Heart left ventricle (tissue), 16 donors: ENCODE measurements around the gene OR8B2. TPM values are rescaled to one million over a fixed set of nuclear protein-coding genes. Genes with fewer than 3 reads are reported as not detected.
"Not testable (repeated sequence)": the region's sequence is repeated elsewhere in the genome, so short reads cannot be mapped to it uniquely, and the experiment has no call there.

Source experiments
- ATAC-seq, 4 donors: fragments of 200-7000 bp; cut with Tn5 transposase; one replicate each; pipeline ENCODE4 v1.9.1; 2020 to 2022; ENCODE audit warnings: moderate library complexity in 4 of 4, mild to moderate bottlenecking in 3 of 4, moderate number of reproducible peaks in 1 of 4
- DNase-seq, 5 donors: peaks; one replicate each; pipeline ENCODE4 v3.0.0-alpha.2; 2020
- H3K27ac ChIP-seq, 12 donors: fragments of 200-600 bp; sonication (generic) in 4 of 12; one replicate each; pipeline versions ENCODE4 v1.5.0 to v1.8.0; 2016 to 2022; ENCODE audit warnings: mild to moderate bottlenecking in 2 of 12
- H3K27me3 ChIP-seq, 9 donors: fragments of 200-600 bp; sonication (generic) in 2 of 9; one replicate each; pipeline versions ENCODE4 v1.5.1 to v1.8.0; 2016 to 2022; ENCODE audit warnings: mild to moderate bottlenecking in 3 of 9
- H3K36me3 ChIP-seq, 9 donors: fragments of 200-600 bp; sonication (generic) in 2 of 9; one replicate each; pipeline versions ENCODE4 v1.5.0 to v1.8.0; 2018 to 2022; ENCODE audit warnings: mild to moderate bottlenecking in 2 of 9
- H3K4me1 ChIP-seq, 12 donors: fragments of 200-600 bp; sonication (generic) in 4 of 12; one replicate each; pipeline versions ENCODE4 v1.5.0 to v1.8.0; 2016 to 2022; ENCODE audit warnings: mild to moderate bottlenecking in 3 of 12
- H3K4me3 ChIP-seq, 12 donors: fragments of 200-600 bp; sonication (generic) in 4 of 12; one replicate each; pipeline versions ENCODE4 v1.5.0 to v1.8.0; 2017 to 2022; ENCODE audit warnings: mild to moderate bottlenecking in 9 of 12, moderate library complexity in 4 of 12
- H3K9me3 ChIP-seq, 12 donors: fragments of 200-600 bp; sonication (generic) in 4 of 12; one replicate each; pipeline versions ENCODE4 v1.5.0 to v1.8.0; 2016 to 2022; ENCODE audit warnings: mild to moderate bottlenecking in 1 of 12
- POLR2A ChIP-seq, 2 donors: fragments of 450-650 bp; IDR thresholded peaks; one replicate each; pipeline ENCODE4 v1.6.1; 2017; ENCODE audit warnings: antibody characterized with exemption in 2 of 2, mild to moderate bottlenecking in 2 of 2, moderate library complexity in 2 of 2
- WGBS, 4 donors: extraction: QIAGEN DNeasy Blood & Tissue Kit in 2 of 4; methylation state at CpG; one replicate each; pipeline versions ENCODE4 v1.1.5 to v1.1.7; 2013 to 2018; 5-methylcytosine and 5-hydroxymethylcytosine counted together
- intact Hi-C, 10 donors: fragments of 100-400 bp; cut with DNase I; formaldehyde crosslinking; loops; one replicate each; pipeline versions ENCODE4 v1.11.1 to v1.14.2; 2022
- polyA plus RNA-seq, 2 donors: library from polyadenylated mRNA; stranded (reverse); fragments of 200-250 nt; gene quantifications; one replicate each; pipeline ENCODE4 v1.2.3, GENCODE V29; 2013
- total RNA-seq, 9 donors: library from RNA; depleted of rRNA in 2 of 9; stranded (reverse); fragments of >200 nt in 2 of 9; fragmentation: NEBNext Ultra II Directional in 3 of 9; extraction: Animal tissue kit (Norgen Biotek cat#: 25700) in 3 of 9; gene quantifications; one replicate each; pipeline versions ENCODE4 v1.1.0 to v1.2.4, GENCODE V29; 2016 to 2023
- TF ChIP-seq, protein P1 (sequence below), 12 donors: fragments of 200-600 bp; sonication (generic) in 4 of 12; IDR thresholded peaks; one replicate each; pipeline versions ENCODE4 v1.5.0 to v1.8.0; 2018 to 2022; ENCODE audit warnings: antibody characterized with exemption in 12 of 12, mild to moderate bottlenecking in 5 of 12
- donor health status: ischemic (EF 13 %, LVEDD 7.1; RV severe dilation, severe dysfunction).
- donor health status: healthy with polysubstance abuse.
- donor health status: DM: no; HTN: yes; CAD: no.
- donor health status: DM: no; HTN: no; CAD: no.
- donor health status: ischemic (EF 25% LVEDD 6.9; RV normal size, moderate dysfunction).
- donor health status: ischemic (EF 25% LVEDD 5.7; RV mildly dilated, moderate dysfunction).
- donor health status: healthy.
- donor health status: DM: yes; HTN: yes; CAD: no.
- donor health status: ischemic (EF 35%, LVEDD 5.7; RV mildly dilated, moderate dysfunction).
- donor health status: nonischemic (EF 11% LVEDD 7.7; RV severe dilation, severe dysfunction).
- donor health status: DM: yes; HTN: yes; CAD: no.
- donor health status: PGD.
- donor health status: ischemic (EF 29% LVEDD 5.4; RV normal size, mild dysfunction).
- donor health status: nonischemic (EF 23%, LVEDD 6.1; RV moderate dilation, normal function).

Gene OR8B2
- total and polyA plus RNA-seq, 11 donors = not detected

- Histone ChIP-seq H3K9me3 (no peaks in the 10 kb centered on the region), H3K27me3 (peaks cover 0 to 26% (median 0%) of the 10 kb centered on the region in 9 donors), H3K4me3 (no peak overlapping the region), H3K27ac (no peak overlapping the region), H3K36me3 (no peaks in the 10 kb centered on the region), H3K4me1 (no peaks in the 10 kb centered on the region)
- ATAC-seq = no peak
- no peak for TF ChIP-seq POLR2A (IDR thresholded peaks at IDR 0.05)
- TF ChIP-seq, protein P1, sequence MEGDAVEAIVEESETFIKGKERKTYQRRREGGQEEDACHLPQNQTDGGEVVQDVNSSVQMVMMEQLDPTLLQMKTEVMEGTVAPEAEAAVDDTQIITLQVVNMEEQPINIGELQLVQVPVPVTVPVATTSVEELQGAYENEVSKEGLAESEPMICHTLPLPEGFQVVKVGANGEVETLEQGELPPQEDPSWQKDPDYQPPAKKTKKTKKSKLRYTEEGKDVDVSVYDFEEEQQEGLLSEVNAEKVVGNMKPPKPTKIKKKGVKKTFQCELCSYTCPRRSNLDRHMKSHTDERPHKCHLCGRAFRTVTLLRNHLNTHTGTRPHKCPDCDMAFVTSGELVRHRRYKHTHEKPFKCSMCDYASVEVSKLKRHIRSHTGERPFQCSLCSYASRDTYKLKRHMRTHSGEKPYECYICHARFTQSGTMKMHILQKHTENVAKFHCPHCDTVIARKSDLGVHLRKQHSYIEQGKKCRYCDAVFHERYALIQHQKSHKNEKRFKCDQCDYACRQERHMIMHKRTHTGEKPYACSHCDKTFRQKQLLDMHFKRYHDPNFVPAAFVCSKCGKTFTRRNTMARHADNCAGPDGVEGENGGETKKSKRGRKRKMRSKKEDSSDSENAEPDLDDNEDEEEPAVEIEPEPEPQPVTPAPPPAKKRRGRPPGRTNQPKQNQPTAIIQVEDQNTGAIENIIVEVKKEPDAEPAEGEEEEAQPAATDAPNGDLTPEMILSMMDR (IDR thresholded peaks at IDR 0.05) = peak; percentile 52 to 84 (median 69)
- 18 to 19% (median 19%) methylated on average over 5 of the region's 5 CpGs for WGBS, 4 donors
- intact Hi-C loops = loop anchor here in 6 of 10 donors (1.0 to 5.0 kb wide), 5 partner anchors 167 to 175 kb away; no protein-coding TSS in a partner anchor
- no peak for DNase-seq
These were observed 31.1 kb upstream of the OR8B2 start for GRCh38 chr11:124415356-124415923.

DNA sequence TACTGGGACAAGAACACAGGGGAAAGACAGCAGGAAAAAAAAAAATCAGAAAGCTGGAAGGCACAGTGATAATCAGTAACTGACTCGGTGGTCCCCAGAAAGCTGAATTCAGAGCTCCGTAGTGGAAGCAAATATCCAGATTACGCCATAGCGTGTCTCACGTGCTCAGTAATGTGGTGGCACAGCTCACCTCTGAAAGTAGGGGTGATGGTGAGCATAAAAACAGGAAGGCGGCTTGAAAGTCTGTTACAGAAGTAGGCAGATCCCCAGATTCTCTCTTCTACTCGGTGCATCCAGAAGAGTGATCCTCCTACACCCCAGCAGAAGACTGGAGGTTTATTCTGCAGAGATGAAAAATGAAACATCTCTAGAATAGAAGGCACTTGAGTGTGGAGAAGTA lies 25.6 kb upstream of the OR8B2 start:
- Histone ChIP-seq H3K27me3 (peaks cover 0 to 13% (median 0%) of the 10 kb centered on the region in 9 donors), H3K4me1 (no peaks in the 10 kb centered on the region), H3K4me3 (no peak overlapping the region), H3K27ac (no peak overlapping the region), H3K36me3 (no peaks in the 10 kb centered on the region), H3K9me3 (no peaks in the 10 kb centered on the region)
- intact Hi-C loops = loop anchor here in 4 of 10 donors (5.0 kb wide), 2 partner anchors 177 to 507 kb away; partner anchors contain the start of gene HEPN1 (in 1 of the 4)
- 80 to 85% (median 84%) methylated on average over 7 of the region's 7 CpGs for WGBS, 4 donors
- ATAC-seq (no peak), DNase-seq (no peak)
- no peak for TF ChIP-seq POLR2A (IDR thresholded peaks at IDR 0.05)
- TF ChIP-seq, protein P1 (IDR thresholded peaks at IDR 0.05) = no peak

GRCh38 chr11:124405581-124405980 lies 21.3 kb upstream of the OR8B2 start:
- Histone ChIP-seq H3K4me1 (no peaks in the 10 kb centered on the region), H3K9me3 (no peaks in the 10 kb centered on the region), H3K27me3 (no peaks in the 10 kb centered on the region), H3K27ac (no peak overlapping the region), H3K36me3 (no peaks in the 10 kb centered on the region), H3K4me3 (no peak overlapping the region)
- intact Hi-C loops = loop anchor here in 1 of 10 donors (5.0 kb wide), 1 partner anchor 512 kb away; the partner anchor contains the start of gene HEPN1
- no peak for ATAC-seq
- 53 to 67% (median 62%) methylated on average over 2 of the region's 2 CpGs for WGBS, 4 donors
- TF ChIP-seq POLR2A (IDR thresholded peaks at IDR 0.05) = no peak
- TF ChIP-seq, protein P1 (IDR thresholded peaks at IDR 0.05) = no peak
- no peak for DNase-seq

DNA sequence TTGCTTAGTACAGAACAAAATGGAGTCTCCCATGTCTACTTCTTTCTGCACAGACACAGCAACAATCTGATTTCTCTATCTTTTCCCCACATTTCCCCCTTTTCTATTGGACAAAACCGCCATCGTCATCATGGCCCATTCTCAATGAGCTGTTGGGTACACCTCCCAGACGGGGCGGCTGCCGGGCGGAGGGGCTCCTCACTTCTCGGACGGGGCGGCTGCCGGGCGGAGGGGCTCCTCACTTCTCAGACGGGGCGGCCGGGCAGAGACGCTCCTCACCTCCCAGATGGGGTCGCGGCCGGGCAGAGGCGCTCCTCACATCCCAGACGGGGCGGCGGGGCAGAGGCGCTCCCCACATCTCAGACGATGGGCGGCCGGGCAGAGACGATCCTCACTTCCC lies 18.9 kb upstream of the OR8B2 start:
- ATAC-seq, H3K36me3 ChIP-seq, H3K27me3 ChIP-seq, H3K27ac ChIP-seq, intact Hi-C loops, H3K9me3 ChIP-seq, DNase-seq, H3K4me3 ChIP-seq, H3K4me1 ChIP-seq: not testable (repeated sequence)
- WGBS, 4 donors = 86 to 96% (median 91%) methylated on average over 8 to 27 of the region's 27 CpGs
